Measurements from ENCODE around the gene KRTAP10-2.
"Not testable (repeated sequence)": the region's sequence is repeated elsewhere in the genome, so short reads cannot be mapped to it uniquely, and the experiment has no call there.

The KRTAP10-2 gene

DNA sequence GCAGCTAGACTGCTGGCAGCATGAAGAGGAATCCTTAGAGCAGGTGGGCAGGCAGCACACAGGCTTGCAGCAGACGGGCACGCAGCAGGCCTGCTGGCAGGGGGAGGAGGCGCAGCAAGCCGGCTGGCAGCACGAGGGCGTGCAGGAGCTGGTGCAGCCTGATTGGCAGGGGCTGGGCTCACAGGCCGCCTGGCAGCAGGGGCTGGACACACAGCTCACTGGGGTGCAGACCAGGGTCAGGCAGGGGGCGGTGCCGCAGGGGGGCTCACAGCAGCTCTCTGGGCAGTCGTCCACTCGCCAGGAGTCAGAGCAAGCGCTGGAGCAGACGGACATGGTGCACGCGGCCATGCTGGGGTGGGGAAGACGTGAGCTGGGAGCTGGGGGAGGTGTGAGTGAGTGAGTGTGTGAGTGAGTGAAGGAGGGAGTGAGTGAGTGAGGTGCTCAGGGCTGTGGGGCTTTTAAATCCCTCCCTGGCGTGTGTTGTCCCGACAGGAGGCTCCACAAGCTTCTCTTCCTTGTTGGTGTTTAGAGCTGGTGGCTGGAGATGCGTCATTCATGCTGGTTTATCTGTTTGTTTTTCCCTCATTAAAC, 29.0 kb upstream of the KRTAP10-2 start, which contains the start of gene KRTAP10-5:
TSS of gene KRTAP10-5 (minus strand) at position 374 of the 591 bp plus-strand sequence. CDS start at position 348, 26 bp downstream.
- not testable (repeated sequence) for H3K36me3 ChIP-seq (ENCODE audit: insufficient read depth, low read length); H3K9me3 ChIP-seq (replicated peaks; ENCODE audit: low read length); H3K4me3 ChIP-seq (ENCODE audit: low read length); H3K9ac ChIP-seq (ENCODE audit: low read depth, low read length); H3K4me1 ChIP-seq (ENCODE audit: control insufficient read depth, insufficient read depth, low read length); H3K4me2 ChIP-seq (ENCODE audit: low read length)
- H3K27me3 ChIP-seq (ENCODE audit: control insufficient read depth, insufficient read depth, low read length) = peaks cover 16% of the 10 kb centered on the region

DNA sequence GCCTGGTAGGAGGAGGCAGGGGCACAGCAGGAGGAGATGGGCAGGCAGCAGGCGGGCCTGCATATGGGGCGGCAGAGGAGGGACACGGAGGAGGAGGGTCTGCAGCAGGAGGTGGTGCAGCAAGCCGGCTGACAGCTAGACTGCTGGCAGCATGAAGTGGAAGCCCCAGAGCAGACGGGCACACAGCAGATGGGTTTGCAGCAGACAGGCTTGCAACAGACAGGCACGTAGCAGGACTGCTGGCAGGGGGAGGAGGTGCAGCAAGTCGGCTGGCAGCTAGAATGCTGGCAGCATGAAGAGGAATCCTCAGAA, 28.5 kb upstream of the KRTAP10-2 start:
- H3K9me3 ChIP-seq (replicated peaks; ENCODE audit: low read length) = peaks cover 4% of the 10 kb centered on the region
- H3K36me3 ChIP-seq (ENCODE audit: insufficient read depth, low read length) = no peaks in the 10 kb centered on the region
- no peaks in the 10 kb centered on the region for H3K4me1 ChIP-seq (ENCODE audit: control insufficient read depth, insufficient read depth, low read length)
- no peak overlapping the region for H3K4me3 ChIP-seq (ENCODE audit: low read length)
- peaks cover 17% of the 10 kb centered on the region for H3K27me3 ChIP-seq (ENCODE audit: control insufficient read depth, insufficient read depth, low read length)
- no peak overlapping the region for H3K9ac ChIP-seq (ENCODE audit: low read depth, low read length)
- no peak overlapping the region for H3K4me2 ChIP-seq (ENCODE audit: low read length)

DNA sequence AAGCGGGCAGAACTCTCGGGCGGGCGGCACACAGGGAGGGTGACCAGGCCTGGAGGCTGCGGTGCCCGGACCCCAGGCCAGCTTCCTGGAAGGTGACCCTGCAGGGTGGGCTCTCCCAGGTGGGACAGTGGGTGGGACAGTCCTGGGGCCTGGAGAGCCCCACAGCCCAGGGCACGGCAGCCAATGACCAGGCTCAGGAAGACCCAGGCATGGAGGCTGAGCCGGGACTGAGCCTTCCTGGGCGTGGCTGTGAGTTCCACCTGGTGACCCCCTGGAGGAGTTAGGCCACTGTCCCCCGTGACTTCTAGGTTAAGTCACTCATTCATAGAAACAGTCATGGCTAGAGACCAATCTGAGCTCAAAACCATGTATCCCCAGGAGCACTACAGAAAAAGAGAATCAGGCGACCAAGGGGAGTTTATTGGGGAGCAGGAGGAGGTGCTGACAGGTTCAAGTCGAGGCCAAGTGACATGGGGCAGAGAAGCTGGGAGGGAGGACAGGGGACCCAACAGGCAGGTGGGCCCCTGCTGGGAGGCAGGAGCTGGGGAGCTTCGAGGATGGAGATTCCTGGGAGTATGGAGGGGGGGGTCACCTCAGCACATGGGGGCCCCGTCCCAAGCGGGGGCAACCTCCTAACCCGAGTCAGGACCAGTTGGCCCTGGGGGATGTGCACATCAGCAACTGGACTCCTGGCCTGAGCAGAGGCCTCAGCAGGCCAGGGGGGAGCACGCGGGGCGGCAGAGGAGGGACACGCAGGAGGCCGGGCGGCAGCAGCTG, 27.9 kb upstream of the KRTAP10-2 start:
- H3K9me3 ChIP-seq (replicated peaks; ENCODE audit: low read length) = peaks cover 4% of the 10 kb centered on the region
- H3K36me3 ChIP-seq (ENCODE audit: insufficient read depth, low read length) = no peaks in the 10 kb centered on the region
- H3K4me2 ChIP-seq (ENCODE audit: low read length) = no peak overlapping the region
- H3K27me3 ChIP-seq (ENCODE audit: control insufficient read depth, insufficient read depth, low read length) = peaks cover 14% of the 10 kb centered on the region
- no peak overlapping the region for H3K9ac ChIP-seq (ENCODE audit: low read depth, low read length)
- no peak overlapping the region for H3K4me3 ChIP-seq (ENCODE audit: low read length)
- H3K4me1 ChIP-seq (ENCODE audit: control insufficient read depth, insufficient read depth, low read length) = no peaks in the 10 kb centered on the region

DNA sequence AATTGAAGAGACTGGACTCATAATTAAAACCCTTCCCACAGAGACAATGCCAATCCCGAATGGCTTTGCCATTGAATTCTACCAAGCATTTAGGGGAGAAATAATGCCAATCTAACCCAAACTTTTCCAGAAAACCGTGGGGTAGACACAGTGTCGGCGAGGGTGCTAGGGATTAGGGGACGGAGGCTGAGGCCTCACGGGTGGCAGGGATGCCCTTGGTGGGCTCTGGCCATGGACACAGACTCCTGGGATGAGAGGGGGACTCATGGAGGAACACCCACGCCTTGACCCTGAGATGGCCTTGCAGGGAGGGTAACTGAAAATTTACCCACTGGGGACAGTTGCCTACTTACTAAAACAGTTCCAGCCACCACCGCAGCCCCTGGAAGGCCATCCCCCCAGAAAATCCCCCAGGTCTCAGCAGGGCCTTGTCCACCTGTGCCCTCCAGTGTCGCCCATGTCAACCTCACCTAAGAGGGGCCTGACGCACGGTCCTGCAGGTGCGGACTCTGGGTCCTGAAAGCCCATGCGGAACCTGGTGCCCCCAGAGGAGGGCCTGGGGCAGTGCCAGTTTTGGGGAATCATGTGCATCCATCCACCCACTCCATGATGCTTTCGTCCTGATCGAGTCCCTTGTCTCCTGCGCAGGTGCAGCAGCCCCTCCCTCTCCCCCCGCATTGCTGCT, 27.2 kb upstream of the KRTAP10-2 start:
- no peaks in the 10 kb centered on the region for H3K4me1 ChIP-seq (ENCODE audit: control insufficient read depth, insufficient read depth, low read length)
- H3K9me3 ChIP-seq (replicated peaks; ENCODE audit: low read length) = peaks cover 4% of the 10 kb centered on the region
- no peak overlapping the region for H3K4me3 ChIP-seq (ENCODE audit: low read length)
- peaks cover 11% of the 10 kb centered on the region for H3K27me3 ChIP-seq (ENCODE audit: control insufficient read depth, insufficient read depth, low read length)
- H3K9ac ChIP-seq (ENCODE audit: low read depth, low read length) = no peak overlapping the region
- H3K4me2 ChIP-seq (ENCODE audit: low read length) = no peak overlapping the region
- H3K36me3 ChIP-seq (ENCODE audit: insufficient read depth, low read length) = no peaks in the 10 kb centered on the region

GRCh38 chr21:44576025-44576420, 24.7 kb upstream of the KRTAP10-2 start:
- Histone ChIP-seq H3K9ac (ENCODE audit: low read depth, low read length) (no peak overlapping the region), H3K36me3 (ENCODE audit: insufficient read depth, low read length) (no peaks in the 10 kb centered on the region), H3K27me3 (ENCODE audit: control insufficient read depth, insufficient read depth, low read length) (peaks cover 27% of the 10 kb centered on the region), H3K4me1 (ENCODE audit: control insufficient read depth, insufficient read depth, low read length) (no peaks in the 10 kb centered on the region), H3K4me3 (ENCODE audit: low read length) (no peak overlapping the region), H3K4me2 (ENCODE audit: low read length) (no peak overlapping the region), H3K9me3 (replicated peaks; ENCODE audit: low read length) (peaks cover 3% of the 10 kb centered on the region)

DNA sequence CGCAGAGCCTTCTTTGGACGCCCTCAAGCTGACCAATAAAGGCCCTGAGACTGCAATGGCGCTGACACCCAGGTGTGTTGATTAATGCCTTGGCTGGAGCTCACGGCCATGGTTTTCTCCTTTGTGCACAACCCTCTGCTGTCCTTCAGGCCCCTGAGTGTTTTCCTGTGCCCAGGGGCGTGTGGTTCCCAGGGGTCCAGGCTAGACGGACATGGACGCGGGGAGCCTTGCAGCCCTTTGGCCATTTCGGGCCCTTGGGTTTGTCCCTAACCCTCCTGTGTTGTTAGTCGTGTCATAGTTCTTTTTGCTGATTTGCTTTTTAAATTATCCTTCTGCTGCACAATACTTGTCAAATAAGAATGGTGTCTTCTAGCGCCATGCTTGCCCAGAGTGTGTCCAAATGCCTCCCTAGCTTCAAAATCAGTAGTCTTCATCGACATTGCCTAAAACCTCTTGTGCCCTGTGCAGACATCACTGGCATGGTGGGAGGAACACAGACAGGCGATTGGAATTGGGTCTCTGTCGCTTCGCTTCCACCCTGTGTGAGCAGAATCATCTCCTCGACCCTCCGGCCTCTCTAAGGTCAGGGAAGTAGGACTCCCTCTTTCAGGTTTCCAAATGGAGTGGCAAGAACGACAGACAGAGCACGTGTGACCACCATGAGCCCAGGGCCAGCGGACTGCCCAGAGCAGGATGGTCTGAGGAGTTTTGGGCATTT, 24.2 kb upstream of the KRTAP10-2 start:
- Histone ChIP-seq H3K27me3 (ENCODE audit: control insufficient read depth, insufficient read depth, low read length) (peaks cover 27% of the 10 kb centered on the region), H3K9me3 (replicated peaks; ENCODE audit: low read length) (peaks cover 3% of the 10 kb centered on the region), H3K4me2 (ENCODE audit: low read length) (no peak overlapping the region), H3K9ac (ENCODE audit: low read depth, low read length) (no peak overlapping the region), H3K36me3 (ENCODE audit: insufficient read depth, low read length) (no peaks in the 10 kb centered on the region), H3K4me3 (ENCODE audit: low read length) (no peak overlapping the region), H3K4me1 (ENCODE audit: control insufficient read depth, insufficient read depth, low read length) (no peaks in the 10 kb centered on the region)

DNA sequence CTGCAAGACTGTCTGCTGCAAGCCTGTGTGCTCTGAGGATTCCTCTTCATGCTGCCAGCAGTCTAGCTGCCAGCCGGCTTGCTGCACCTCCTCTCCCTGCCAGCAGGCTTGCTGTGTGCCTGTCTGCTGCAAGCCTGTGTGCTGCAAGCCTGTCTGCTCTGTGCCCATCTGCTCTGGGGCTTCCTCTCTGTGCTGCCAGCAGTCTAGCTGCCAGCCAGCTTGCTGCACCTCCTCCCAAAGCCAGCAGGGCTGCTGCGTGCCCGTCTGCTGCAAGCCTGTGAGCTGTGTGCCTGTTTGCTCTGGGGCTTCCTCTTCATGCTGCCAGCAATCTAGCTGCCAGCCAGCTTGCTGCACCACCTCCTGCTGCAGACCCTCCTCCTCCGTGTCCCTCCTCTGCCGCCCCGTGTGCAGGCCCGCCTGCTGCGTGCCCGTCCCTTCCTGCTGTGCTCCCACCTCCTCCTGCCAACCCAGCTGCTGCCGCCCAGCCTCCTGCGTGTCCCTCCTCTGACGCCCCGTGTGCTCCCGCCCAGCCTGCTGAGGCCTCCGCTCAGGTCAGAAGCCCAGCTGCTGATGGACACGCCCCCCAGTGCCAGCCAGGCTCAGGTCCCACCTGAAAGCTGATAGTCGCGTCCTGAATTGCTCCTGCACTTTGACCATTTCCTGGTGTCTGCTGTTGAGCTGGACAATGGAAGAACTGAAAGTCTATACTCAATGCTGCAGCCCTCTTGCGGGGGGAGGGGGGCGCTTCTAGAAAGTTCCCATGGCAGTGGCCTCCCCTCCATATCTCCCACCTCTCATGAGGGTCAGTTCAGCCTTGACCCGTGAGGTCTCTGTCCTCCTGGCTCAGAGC, 23.4 kb upstream of the KRTAP10-2 start:
- H3K9me3 ChIP-seq (replicated peaks; ENCODE audit: low read length) = peaks cover 3% of the 10 kb centered on the region
- H3K27me3 ChIP-seq (ENCODE audit: control insufficient read depth, insufficient read depth, low read length) = peaks cover 24% of the 10 kb centered on the region
- H3K9ac ChIP-seq (ENCODE audit: low read depth, low read length) = no peak overlapping the region
- H3K4me1 ChIP-seq (ENCODE audit: control insufficient read depth, insufficient read depth, low read length) = no peaks in the 10 kb centered on the region
- H3K4me3 ChIP-seq (ENCODE audit: low read length) = no peak overlapping the region
- H3K36me3 ChIP-seq (ENCODE audit: insufficient read depth, low read length) = no peaks in the 10 kb centered on the region
- no peak overlapping the region for H3K4me2 ChIP-seq (ENCODE audit: low read length)

GRCh38 chr21:44573630-44574456, 22.5 kb upstream of the KRTAP10-2 start, which contains the start of gene KRTAP10-4:
TSS of gene KRTAP10-4 (plus strand) at chr21:44573729. CDS start at chr21:44573759, 30 bp downstream.
- H3K4me1 ChIP-seq (ENCODE audit: control insufficient read depth, insufficient read depth, low read length); H3K4me3 ChIP-seq (ENCODE audit: low read length); H3K36me3 ChIP-seq (ENCODE audit: insufficient read depth, low read length); H3K9me3 ChIP-seq (replicated peaks; ENCODE audit: low read length); H3K4me2 ChIP-seq (ENCODE audit: low read length); H3K9ac ChIP-seq (ENCODE audit: low read depth, low read length): not testable (repeated sequence)
- H3K27me3 ChIP-seq (ENCODE audit: control insufficient read depth, insufficient read depth, low read length) = peaks cover 24% of the 10 kb centered on the region

GRCh38 chr21:44572959-44573583, 21.8 kb upstream of the KRTAP10-2 start:
- H3K9ac ChIP-seq (ENCODE audit: low read depth, low read length) = no peak overlapping the region
- no peak overlapping the region for H3K4me3 ChIP-seq (ENCODE audit: low read length)
- H3K9me3 ChIP-seq (replicated peaks; ENCODE audit: low read length) = peaks cover 3% of the 10 kb centered on the region
- H3K36me3 ChIP-seq (ENCODE audit: insufficient read depth, low read length) = no peaks in the 10 kb centered on the region
- no peaks in the 10 kb centered on the region for H3K4me1 ChIP-seq (ENCODE audit: control insufficient read depth, insufficient read depth, low read length)
- no peak overlapping the region for H3K4me2 ChIP-seq (ENCODE audit: low read length)
- peaks cover 24% of the 10 kb centered on the region for H3K27me3 ChIP-seq (ENCODE audit: control insufficient read depth, insufficient read depth, low read length)

Data from skeletal muscle satellite cell (primary cell).